Endodermal cell (in vitro differentiated cells): ENCODE data around the gene IGSF1. TPM values are rescaled to one million over a fixed set of nuclear protein-coding genes. Genes with fewer than 3 reads are reported as not detected.

ENCODE experiments used
- DNase-seq: peaks from one replicate; pipeline ENCODE4 v3.0.0-alpha.2; 2017
- H3K27ac ChIP-seq: 2 replicates; pipeline ENCODE4 v1.5.1; 2013; ENCODE audit warnings: mild to moderate bottlenecking, low read depth, low read length, moderate library complexity
- H3K27me3 ChIP-seq: 2 replicates; pipeline ENCODE4 v1.6.1; 2013; ENCODE audit warnings: mild to moderate bottlenecking, low read length, moderate library complexity; ENCODE audit not compliant: insufficient read depth, control insufficient read depth, poor library complexity, severe bottlenecking
- H3K36me3 ChIP-seq: 2 replicates; pipeline ENCODE4 v1.7.0; 2013; ENCODE audit warnings: mild to moderate bottlenecking, low read length, moderate library complexity; ENCODE audit not compliant: control insufficient read depth, insufficient read depth
- H3K4me1 ChIP-seq: one replicate; pipeline ENCODE4 v1.7.0; 2013; ENCODE audit warnings: low read length; ENCODE audit not compliant: control insufficient read depth, insufficient read depth
- H3K4me3 ChIP-seq: 2 replicates; pipeline ENCODE4 v1.5.1; 2013; ENCODE audit warnings: mild to moderate bottlenecking, low read length, moderate library complexity
- H3K9ac ChIP-seq: 2 replicates; pipeline ENCODE4 v1.6.1; 2013; ENCODE audit warnings: mild to moderate bottlenecking, low read length, moderate library complexity; ENCODE audit not compliant: poor library complexity, severe bottlenecking; ENCODE audit errors: extremely low read depth
- H3K9me3 ChIP-seq: 2 replicates; pipeline ENCODE4 v1.6.1; 2013; ENCODE audit warnings: mild to moderate bottlenecking, low read length, moderate library complexity; ENCODE audit not compliant: control insufficient read depth
- H3K27ac Mint-ChIP-seq: 2 replicates; pipeline ENCODE4 v1.8.0; 2020; ENCODE audit warnings: mixed read lengths
- H3K27me3 Mint-ChIP-seq: 2 replicates; pipeline ENCODE4 v1.8.0; 2021; ENCODE audit warnings: mild to moderate bottlenecking, mixed read lengths; ENCODE audit not compliant: insufficient read depth
- H3K36me3 Mint-ChIP-seq: 2 replicates; pipeline ENCODE4 v1.8.0; 2020; ENCODE audit warnings: low read depth, mixed read lengths
- H3K4me1 Mint-ChIP-seq: 2 replicates; pipeline ENCODE4 v1.8.0; 2020; ENCODE audit warnings: mixed read lengths
- H3K4me3 Mint-ChIP-seq: 2 replicates; pipeline ENCODE4 v1.8.0; 2020; ENCODE audit warnings: mild to moderate bottlenecking, moderate library complexity, mixed read lengths
- H3K9me3 Mint-ChIP-seq: 2 replicates; pipeline ENCODE4 v1.8.0; 2020; ENCODE audit warnings: mild to moderate bottlenecking, mixed read lengths
- whole genome bisulfite sequencing, 2 experiments: methylation state at CpG; one replicate each; pipeline versions ENCODE4 v1.1.5 to v1.1.7; 2013; ENCODE audit warnings: missing lambda C conversion rate in 2 of 2, mixed read lengths in 1 of 2; ENCODE audit not compliant: insufficient coverage in 1 of 2, insufficient read length in 1 of 2; 5-methylcytosine and 5-hydroxymethylcytosine counted together
- total RNA-seq, 2 donors: library from RNA; stranded (reverse); fragmentation: NEBNext Ultra II Directional in 1 of 2; extraction: Animal tissue kit (Norgen Biotek cat#: 25700) in 1 of 2; gene quantifications; 2 replicates in 1 of 2; 3 replicates in 1 of 2; pipeline ENCODE4 v1.2.1, GENCODE V29; 2021
- TF ChIP-seq, protein P1 (sequence below): fragments of 200-600 bp; sonication (generic); conservative IDR thresholded peaks from 2 replicates; pipeline ENCODE4 v1.5.0; 2021; ENCODE audit warnings: antibody characterized with exemption, mild to moderate bottlenecking

The IGSF1 gene
- total RNA-seq, 2 donors from 2014 or later, result 5.6 to 10.5 TPM

DNA sequence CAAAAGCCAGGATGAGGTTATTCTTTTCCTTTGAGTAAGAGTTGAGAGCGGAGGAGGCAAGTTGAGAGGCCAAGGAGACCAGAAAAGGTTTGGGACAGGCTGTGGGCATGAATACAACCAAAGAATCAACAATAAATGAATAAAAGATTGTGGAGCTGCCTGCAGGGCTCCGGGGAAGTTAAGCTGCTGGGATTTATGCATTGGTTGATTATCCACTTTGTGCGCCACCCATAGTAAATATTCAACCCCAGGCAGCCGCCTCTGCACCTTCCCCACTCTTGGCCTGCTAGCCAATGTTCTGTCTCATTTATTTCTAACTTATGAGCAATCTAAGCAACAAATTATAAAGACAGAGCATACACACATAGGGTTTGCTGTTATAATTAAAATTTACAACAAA lies 28.2 kb upstream of the IGSF1 start:
- H3K27ac ChIP-seq, result no peak overlapping the region
- no peak overlapping the region for H3K9ac ChIP-seq
- H3K4me3 Mint-ChIP-seq, result no peak overlapping the region
- no peaks in the 10 kb centered on the region for H3K27me3 ChIP-seq
- H3K27me3 Mint-ChIP-seq, result no peaks in the 10 kb centered on the region
- no peaks in the 10 kb centered on the region for H3K9me3 Mint-ChIP-seq
- no peaks in the 10 kb centered on the region for H3K36me3 ChIP-seq
- no peak overlapping the region for H3K27ac Mint-ChIP-seq
- no peak for DNase-seq
- no peaks in the 10 kb centered on the region for H3K9me3 ChIP-seq
- 95% methylated on average over 4 of the region's 4 CpGs; no CpG with 5 or more reads in 1 of the 2 experiments for WGBS, 2 experiments
- H3K36me3 Mint-ChIP-seq, result no peaks in the 10 kb centered on the region
- peaks cover 3% of the 10 kb centered on the region for H3K4me1 Mint-ChIP-seq
- no peak overlapping the region for H3K4me3 ChIP-seq
- TF ChIP-seq, protein P1, sequence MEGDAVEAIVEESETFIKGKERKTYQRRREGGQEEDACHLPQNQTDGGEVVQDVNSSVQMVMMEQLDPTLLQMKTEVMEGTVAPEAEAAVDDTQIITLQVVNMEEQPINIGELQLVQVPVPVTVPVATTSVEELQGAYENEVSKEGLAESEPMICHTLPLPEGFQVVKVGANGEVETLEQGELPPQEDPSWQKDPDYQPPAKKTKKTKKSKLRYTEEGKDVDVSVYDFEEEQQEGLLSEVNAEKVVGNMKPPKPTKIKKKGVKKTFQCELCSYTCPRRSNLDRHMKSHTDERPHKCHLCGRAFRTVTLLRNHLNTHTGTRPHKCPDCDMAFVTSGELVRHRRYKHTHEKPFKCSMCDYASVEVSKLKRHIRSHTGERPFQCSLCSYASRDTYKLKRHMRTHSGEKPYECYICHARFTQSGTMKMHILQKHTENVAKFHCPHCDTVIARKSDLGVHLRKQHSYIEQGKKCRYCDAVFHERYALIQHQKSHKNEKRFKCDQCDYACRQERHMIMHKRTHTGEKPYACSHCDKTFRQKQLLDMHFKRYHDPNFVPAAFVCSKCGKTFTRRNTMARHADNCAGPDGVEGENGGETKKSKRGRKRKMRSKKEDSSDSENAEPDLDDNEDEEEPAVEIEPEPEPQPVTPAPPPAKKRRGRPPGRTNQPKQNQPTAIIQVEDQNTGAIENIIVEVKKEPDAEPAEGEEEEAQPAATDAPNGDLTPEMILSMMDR, result no peak
- no peaks in the 10 kb centered on the region for H3K4me1 ChIP-seq

DNA sequence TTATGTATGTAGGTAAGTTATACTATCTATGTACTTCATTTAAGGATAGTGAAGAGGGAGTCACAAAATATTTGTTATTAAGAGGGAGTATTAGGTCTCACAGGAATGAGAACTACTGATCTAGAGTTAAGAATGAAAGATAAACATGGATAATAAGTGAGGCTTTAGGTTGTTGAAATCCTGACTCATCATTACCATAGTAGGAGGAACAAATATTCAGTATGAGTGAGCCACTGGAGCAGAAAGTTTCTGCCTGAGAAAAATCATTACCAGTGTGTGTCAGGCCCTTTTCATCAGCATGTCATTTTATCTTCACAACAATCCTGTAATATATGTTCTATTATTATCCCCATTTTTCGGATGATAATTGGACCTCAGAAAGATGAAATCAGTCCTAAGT lies 27.2 kb upstream of the IGSF1 start:
- no peaks in the 10 kb centered on the region for H3K9me3 Mint-ChIP-seq
- Histone ChIP-seq H3K9ac (no peak overlapping the region), H3K4me3 (no peak overlapping the region), H3K27me3 (no peaks in the 10 kb centered on the region), H3K36me3 (no peaks in the 10 kb centered on the region), H3K4me1 (no peaks in the 10 kb centered on the region), H3K9me3 (no peaks in the 10 kb centered on the region), H3K27ac (no peak overlapping the region)
- H3K27me3 Mint-ChIP-seq, result no peaks in the 10 kb centered on the region
- WGBS, 2 experiments, result 85% methylated on average over 1 of the region's 1 CpG; no CpG with 5 or more reads in 1 of the 2 experiments
- no peaks in the 10 kb centered on the region for H3K36me3 Mint-ChIP-seq
- TF ChIP-seq, protein P1, result no peak
- peaks cover 3% of the 10 kb centered on the region for H3K4me1 Mint-ChIP-seq
- DNase-seq, result no peak
- H3K4me3 Mint-ChIP-seq, result no peak overlapping the region
- no peak overlapping the region for H3K27ac Mint-ChIP-seq

- no peak overlapping the region for H3K4me3 Mint-ChIP-seq
- Histone ChIP-seq H3K9me3 (no peaks in the 10 kb centered on the region), H3K4me3 (no peak overlapping the region), H3K27ac (no peak overlapping the region), H3K9ac (no peak overlapping the region), H3K36me3 (no peaks in the 10 kb centered on the region), H3K27me3 (no peaks in the 10 kb centered on the region), H3K4me1 (no peaks in the 10 kb centered on the region)
- peaks cover 11% of the 10 kb centered on the region for H3K4me1 Mint-ChIP-seq
- no peaks in the 10 kb centered on the region for H3K36me3 Mint-ChIP-seq
- H3K9me3 Mint-ChIP-seq, result no peaks in the 10 kb centered on the region
- no peaks in the 10 kb centered on the region for H3K27me3 Mint-ChIP-seq
- DNase-seq, result no peak
- H3K27ac Mint-ChIP-seq, result no peak overlapping the region
- TF ChIP-seq, protein P1, result no peak
Measured at GRCh38 chrX:131308980-131309379, 19.9 kb upstream of the IGSF1 start.
